Activated CD8-positive, alpha-beta T cell treated with anti-CD3 and anti-CD28 coated beads for 36 hours (primary cell): Measurements from ENCODE around the gene ANKRD13B. TPM values are rescaled to one million over a fixed set of nuclear protein-coding genes. Genes with fewer than 3 reads are reported as not detected.

Experiments
- ATAC-seq: fragments of 200-7000 bp; cut with Tn5 transposase; one replicate; pipeline ENCODE4 v1.10.0; 2021; ENCODE audit warnings: mild to moderate bottlenecking, moderate library complexity
- CTCF ChIA-PET: fragments of 350-600 bp; sonication (Branson Sonifier 250); formaldehyde crosslinking; loops from one replicate; lab custom pipeline; 2021; ENCODE audit warnings: antibody characterized with exemption; lab: Charles Lee
- POLR2A ChIA-PET: fragments of 350-600 bp; sonication (Branson Sonifier 250); formaldehyde crosslinking; loops from one replicate; lab custom pipeline; 2021; ENCODE audit warnings: antibody characterized with exemption; lab: Charles Lee
- DNase-seq: peaks from one replicate; pipeline ENCODE4 v3.0.0-alpha.2; 2020
- H3K27ac Mint-ChIP-seq: one replicate; pipeline ENCODE4 v1.8.0; 2021; ENCODE audit warnings: mild to moderate bottlenecking, mixed read lengths
- H3K27me3 Mint-ChIP-seq: one replicate; pipeline ENCODE4 v1.8.0; 2021; ENCODE audit warnings: mixed read lengths
- H3K36me3 Mint-ChIP-seq: one replicate; pipeline ENCODE4 v1.8.0; 2021; ENCODE audit warnings: low read depth, mixed read lengths
- H3K4me1 Mint-ChIP-seq: one replicate; pipeline ENCODE4 v1.8.0; 2021; ENCODE audit warnings: low read depth, mixed read lengths
- H3K4me3 Mint-ChIP-seq: one replicate; pipeline ENCODE4 v1.8.0; 2021; ENCODE audit warnings: mild to moderate bottlenecking, moderate library complexity, mixed read lengths
- H3K9me3 Mint-ChIP-seq: one replicate; pipeline ENCODE4 v1.8.0; 2021; ENCODE audit warnings: mixed read lengths
- CTCF ChIP-seq: fragments of 200-600 bp; IDR thresholded peaks from one replicate; pipeline ENCODE4 v1.8.0; 2022; ENCODE audit warnings: antibody characterized with exemption, mild to moderate bottlenecking
- intact Hi-C: fragments of 100-400 bp; cut with micrococcal nuclease; formaldehyde crosslinking; loops from one replicate; pipeline ENCODE4 v1.10.0; 2022
- total RNA-seq, 2 experiments: library from RNA; stranded (reverse); gene quantifications; one replicate each; pipeline ENCODE4 v1.2.3, GENCODE V29; 2021

Gene ANKRD13B
- total RNA-seq, 2 experiments from 2014 or later, result 22.8 to 22.9 TPM

GRCh38 chr17:29595943-29596774 is 3.2 kb downstream of the ANKRD13B start:
- TF ChIP-seq CTCF, result no peak
- Mint-ChIP-seq H3K36me3 (no peaks in the 10 kb centered on the region), H3K27me3 (no peaks in the 10 kb centered on the region), H3K4me3 (no peak overlapping the region), H3K27ac (no peak overlapping the region), H3K9me3 (no peaks in the 10 kb centered on the region), H3K4me1 (peaks cover 29% of the 10 kb centered on the region)
- intact Hi-C loops, result no loop called here
- no peak for DNase-seq
- ATAC-seq, result no peak
- ChIA-PET POLR2A (no interaction called here), CTCF (interaction anchor here (1.6 kb wide), 1 partner anchor 22 kb away, joined by 8 read pairs; no protein-coding TSS in a partner anchor)

GRCh38 chr17:29596811-29597210 is 3.9 kb downstream of the ANKRD13B start:
- ATAC-seq (no peak), DNase-seq (no peak)
- CTCF ChIA-PET, result interaction anchor here (1.0 to 1.6 kb wide), 2 partner anchors 19 to 21 kb away, joined by 3 to 8 read pairs; no protein-coding TSS in a partner anchor
- Mint-ChIP-seq H3K27me3 (no peaks in the 10 kb centered on the region), H3K27ac (no peak overlapping the region), H3K4me3 (no peak overlapping the region), H3K36me3 (no peaks in the 10 kb centered on the region), H3K4me1 (peaks cover 23% of the 10 kb centered on the region), H3K9me3 (no peaks in the 10 kb centered on the region)
- TF ChIP-seq CTCF, result no peak
- POLR2A ChIA-PET, result interaction anchor here (1.7 kb wide), 1 partner anchor 20 kb away, joined by 8 read pairs; no protein-coding TSS in a partner anchor
- intact Hi-C loops, result no loop called here

GRCh38 chr17:29597361-29598172 is 4.6 kb downstream of the ANKRD13B start:
- POLR2A ChIA-PET, result interaction anchor here (0.9 to 1.7 kb wide), 2 partner anchors 20 to 32 kb away, joined by 3 to 8 read pairs; no protein-coding TSS in a partner anchor
- Mint-ChIP-seq H3K27ac (no peak overlapping the region), H3K36me3 (no peaks in the 10 kb centered on the region), H3K4me1 (peaks cover 15% of the 10 kb centered on the region), H3K4me3 (no peak overlapping the region), H3K27me3 (no peaks in the 10 kb centered on the region), H3K9me3 (no peaks in the 10 kb centered on the region)
- DNase-seq, result no peak
- intact Hi-C loops, result no loop called here
- TF ChIP-seq CTCF, result no peak
- CTCF ChIA-PET, result interaction anchor here (1.0 to 1.6 kb wide), 2 partner anchors 18 to 20 kb away, joined by 3 to 8 read pairs; no protein-coding TSS in a partner anchor
- no peak for ATAC-seq

- H3K4me1 Mint-ChIP-seq, result peaks cover 6% of the 10 kb centered on the region
Observed at GRCh38 chr17:29603109-29603674, 10.3 kb downstream of the ANKRD13B start.

More at GRCh38 chr17:29603109-29603674, 10.3 kb downstream of the ANKRD13B start:
- TF ChIP-seq CTCF, result no peak
- no peak for ATAC-seq
- intact Hi-C loops, result no loop called here
- no peak overlapping the region for H3K4me3 Mint-ChIP-seq
- no peak for DNase-seq
- no peak overlapping the region for H3K27ac Mint-ChIP-seq
- no peaks in the 10 kb centered on the region for H3K36me3 Mint-ChIP-seq
- ChIA-PET CTCF (no interaction called here), POLR2A (no interaction called here)
- no peaks in the 10 kb centered on the region for H3K9me3 Mint-ChIP-seq
- H3K27me3 Mint-ChIP-seq, result no peaks in the 10 kb centered on the region
